M059J (cell line): Measurements from ENCODE around the gene MMP26. TPM values are rescaled to one million over a fixed set of nuclear protein-coding genes. Genes with fewer than 3 reads are reported as not detected.
"Not testable (repeated sequence)": the region's sequence is repeated elsewhere in the genome, so short reads cannot be mapped to it uniquely, and the experiment has no call there.

Source experiments
- DNase-seq: peaks from one replicate; pipeline ENCODE4 v3.0.0-alpha.2; 2012; ENCODE audit warnings: low read depth
- total RNA-seq: library from RNA; depleted of rRNA; stranded (reverse); fragments of >200 nt; shearing (Covaris generic); gene quantifications from 2 replicates; pipeline ENCODE4 v1.2.3, GENCODE V29; 2014; rRNA removed

Gene MMP26
- total RNA-seq, 1 experiment from 2014 or later, result not detected

- not testable (repeated sequence) for DNase-seq
These were observed 18.3 kb downstream of the MMP26 start for GRCh38 chr11:4722616-4723534.

- no peak for DNase-seq
These were observed 22.6 kb downstream of the MMP26 start for GRCh38 chr11:4727171-4727570.

GRCh38 chr11:4740735-4741134 lies 36.2 kb downstream of the MMP26 start:
- no peak for DNase-seq

- DNase-seq, result no peak
These were observed 43.9 kb downstream of the MMP26 start for GRCh38 chr11:4748438-4748837.

GRCh38 chr11:4751201-4751600 lies 46.6 kb downstream of the MMP26 start:
- no peak for DNase-seq

Other genes starting within 250 kb of the MMP26 start
- not detected in 2 replicates for gene OR52K1, start 222.1 kb upstream of the MMP26 start, total RNA-seq
- not detected in 2 replicates for gene OR52M1, start 159.6 kb upstream of the MMP26 start, total RNA-seq
- not detected in 2 replicates for gene OR52I2, start 123.0 kb upstream of the MMP26 start, total RNA-seq
- gene OR52I1, start 110.7 kb upstream of the MMP26 start, total RNA-seq, result not detected in 2 replicates
- 15.3 and 16.3 TPM in 2 replicates for gene TRIM68, start 96.6 kb upstream of the MMP26 start, total RNA-seq
- gene OR51D1, start 67.3 kb upstream of the MMP26 start, total RNA-seq, result not detected in 2 replicates
- not detected in 2 replicates for gene OR51E1, start 60.8 kb upstream of the MMP26 start, total RNA-seq
- gene OR51E2, start 6.9 kb upstream of the MMP26 start, total RNA-seq, result not detected in 2 replicates
- not detected in 2 replicates for gene OR51F1, start 65.2 kb downstream of the MMP26 start, total RNA-seq
- not detected in 2 replicates for gene OR52R1, start 99.6 kb downstream of the MMP26 start, total RNA-seq
- not detected in 2 replicates for gene OR51F2, start 116.5 kb downstream of the MMP26 start, total RNA-seq
- not detected in 2 replicates for gene OR51S1, start 144.4 kb downstream of the MMP26 start, total RNA-seq
- not detected in 2 replicates for gene OR51T1, start 177.1 kb downstream of the MMP26 start, total RNA-seq
- not detected in 2 replicates for gene OR51A7, start 199.0 kb downstream of the MMP26 start, total RNA-seq
- not detected in 2 replicates for gene OR51G2, start 214.6 kb downstream of the MMP26 start, total RNA-seq
- gene OR51G1, start 219.6 kb downstream of the MMP26 start, total RNA-seq, result not detected in 2 replicates
- not detected in 2 replicates for gene OR51A4, start 242.8 kb downstream of the MMP26 start, total RNA-seq